Testis (tissue), 2 donors: ENCODE results near the gene PDGFB.

Experiments
- CTCF ChIP-seq, 3 experiments: fragments of 450-650 bp in 2 of 3; fragments of 200-600 bp in 1 of 3; sonication (generic) in 1 of 3; IDR thresholded peaks; one replicate each; pipeline ENCODE4 v1.5.1; 2016 to 2019; ENCODE audit warnings: antibody characterized with exemption in 3 of 3, mild to moderate bottlenecking in 2 of 3, moderate library complexity in 1 of 3
- POLR2A ChIP-seq: fragments of 450-650 bp; IDR thresholded peaks from one replicate; pipeline ENCODE4 v1.6.1; 2017; ENCODE audit warnings: antibody characterized with exemption, mild to moderate bottlenecking, moderate library complexity

- no peak for TF ChIP-seq CTCF (IDR thresholded peaks at IDR 0.05)
- TF ChIP-seq POLR2A = no peak
Observed at GRCh38 chr22:39229688-39230260, 15.0 kb downstream of the PDGFB start.
